ENCODE data around the gene BAHCC1.

The BAHCC1 gene

DNA sequence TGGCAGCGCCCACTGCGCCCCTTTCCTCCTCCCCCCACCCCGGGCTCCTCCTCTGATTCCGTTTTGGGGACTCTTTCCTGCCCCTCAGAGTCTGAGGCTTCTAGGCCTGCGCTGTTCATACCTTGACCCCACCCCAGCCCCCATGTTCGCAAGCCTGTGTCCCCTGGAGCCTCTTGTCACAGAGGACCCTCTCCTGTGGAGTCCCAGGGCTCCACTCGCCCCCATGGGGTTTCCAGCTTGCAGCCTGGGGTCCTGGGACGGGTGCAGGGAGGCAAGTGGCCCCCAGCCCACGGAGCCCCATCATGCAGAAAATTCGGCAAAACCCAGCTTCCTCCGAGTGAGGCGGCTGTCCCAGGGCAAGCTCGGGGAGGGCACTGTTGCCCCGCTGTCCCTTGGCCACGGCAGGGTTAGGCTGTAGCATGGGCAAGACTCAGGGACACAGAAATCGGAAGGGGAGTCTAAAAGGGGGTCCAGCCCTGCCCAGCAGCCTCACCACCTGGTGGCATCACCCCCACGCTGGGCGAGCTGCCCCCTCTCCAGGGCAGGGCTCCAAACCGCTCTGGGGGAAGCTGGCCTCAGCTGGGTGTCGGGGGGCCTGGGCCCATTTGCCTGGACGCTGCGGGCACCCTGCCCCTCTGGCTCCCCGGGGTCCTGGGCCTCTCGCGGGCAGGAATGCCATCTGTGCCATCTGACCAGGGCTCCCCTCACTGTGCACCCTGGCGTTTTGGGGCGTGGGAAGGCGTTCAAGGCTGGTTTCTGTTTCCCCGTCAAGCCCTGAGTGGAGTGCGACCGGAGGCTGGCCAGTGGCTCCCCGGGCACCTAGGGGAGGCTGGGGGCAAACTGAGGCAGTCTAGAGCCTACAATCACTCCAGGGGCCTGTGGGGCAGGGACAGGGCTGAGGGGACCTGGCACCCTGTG, 11.5 kb upstream of the BAHCC1 start:
- H3K36me3 ChIP-seq (ENCODE audit: insufficient read depth) = no peaks in the 10 kb centered on the region
- H3K9ac ChIP-seq = no peak overlapping the region
- H4K20me1 ChIP-seq (ENCODE audit: insufficient read depth) = no peaks in the 10 kb centered on the region
- no peak overlapping the region for H3K27ac ChIP-seq
- H2AFZ ChIP-seq (ENCODE audit: low read depth) = no peak overlapping the region
- H3K4me1 ChIP-seq (ENCODE audit: low read depth, poor library complexity, severe bottlenecking) = no peaks in the 10 kb centered on the region
- H3K4me3 ChIP-seq (IDR thresholded peaks at IDR 0.05; ENCODE audit: insufficient read depth, low read depth, low read length) = no peak overlapping the region
- no peaks in the 10 kb centered on the region for H3K79me2 ChIP-seq (ENCODE audit: insufficient read depth, low read depth)
- no peak overlapping the region for H3K4me2 ChIP-seq
- TF ChIP-seq, protein P1, sequence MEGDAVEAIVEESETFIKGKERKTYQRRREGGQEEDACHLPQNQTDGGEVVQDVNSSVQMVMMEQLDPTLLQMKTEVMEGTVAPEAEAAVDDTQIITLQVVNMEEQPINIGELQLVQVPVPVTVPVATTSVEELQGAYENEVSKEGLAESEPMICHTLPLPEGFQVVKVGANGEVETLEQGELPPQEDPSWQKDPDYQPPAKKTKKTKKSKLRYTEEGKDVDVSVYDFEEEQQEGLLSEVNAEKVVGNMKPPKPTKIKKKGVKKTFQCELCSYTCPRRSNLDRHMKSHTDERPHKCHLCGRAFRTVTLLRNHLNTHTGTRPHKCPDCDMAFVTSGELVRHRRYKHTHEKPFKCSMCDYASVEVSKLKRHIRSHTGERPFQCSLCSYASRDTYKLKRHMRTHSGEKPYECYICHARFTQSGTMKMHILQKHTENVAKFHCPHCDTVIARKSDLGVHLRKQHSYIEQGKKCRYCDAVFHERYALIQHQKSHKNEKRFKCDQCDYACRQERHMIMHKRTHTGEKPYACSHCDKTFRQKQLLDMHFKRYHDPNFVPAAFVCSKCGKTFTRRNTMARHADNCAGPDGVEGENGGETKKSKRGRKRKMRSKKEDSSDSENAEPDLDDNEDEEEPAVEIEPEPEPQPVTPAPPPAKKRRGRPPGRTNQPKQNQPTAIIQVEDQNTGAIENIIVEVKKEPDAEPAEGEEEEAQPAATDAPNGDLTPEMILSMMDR (conservative IDR thresholded peaks at IDR 0.05; ENCODE audit: low read depth, low read length) = no peak
- peaks cover 93% of the 10 kb centered on the region for H3K27me3 ChIP-seq (ENCODE audit: insufficient read depth, low read depth)

DNA sequence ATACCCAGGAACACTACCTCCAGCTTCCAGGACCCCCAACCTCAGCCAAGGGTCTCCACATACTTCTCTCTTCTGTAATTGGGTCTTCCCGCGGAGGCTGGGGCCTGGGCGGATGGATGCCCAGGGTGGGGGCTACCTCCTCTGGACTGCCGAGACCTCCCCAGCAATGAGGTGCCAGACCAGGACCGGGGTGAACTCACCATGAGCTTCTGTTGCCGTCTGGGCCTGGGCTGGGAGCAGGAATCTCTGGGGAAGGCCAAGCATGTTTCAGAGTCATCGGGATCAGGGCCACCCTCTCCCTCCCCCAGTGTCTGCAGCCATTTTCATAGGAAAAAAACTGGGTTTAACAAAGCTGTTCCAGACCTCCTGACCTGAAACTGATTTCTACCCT, 10.3 kb upstream of the BAHCC1 start:
- Histone ChIP-seq H3K27me3 (ENCODE audit: insufficient read depth, low read depth) (peaks cover 96% of the 10 kb centered on the region), H3K4me2 (no peak overlapping the region), H3K4me3 (IDR thresholded peaks at IDR 0.05; ENCODE audit: insufficient read depth, low read depth, low read length) (no peak overlapping the region), H3K9ac (no peak overlapping the region), H4K20me1 (ENCODE audit: insufficient read depth) (no peaks in the 10 kb centered on the region), H3K4me1 (ENCODE audit: low read depth, poor library complexity, severe bottlenecking) (no peaks in the 10 kb centered on the region), H2AFZ (ENCODE audit: low read depth) (no peak overlapping the region), H3K27ac (no peak overlapping the region), H3K36me3 (ENCODE audit: insufficient read depth) (no peaks in the 10 kb centered on the region), H3K79me2 (ENCODE audit: insufficient read depth, low read depth) (no peaks in the 10 kb centered on the region)
- TF ChIP-seq, protein P1 (conservative IDR thresholded peaks at IDR 0.05; ENCODE audit: low read depth, low read length) = no peak

DNA sequence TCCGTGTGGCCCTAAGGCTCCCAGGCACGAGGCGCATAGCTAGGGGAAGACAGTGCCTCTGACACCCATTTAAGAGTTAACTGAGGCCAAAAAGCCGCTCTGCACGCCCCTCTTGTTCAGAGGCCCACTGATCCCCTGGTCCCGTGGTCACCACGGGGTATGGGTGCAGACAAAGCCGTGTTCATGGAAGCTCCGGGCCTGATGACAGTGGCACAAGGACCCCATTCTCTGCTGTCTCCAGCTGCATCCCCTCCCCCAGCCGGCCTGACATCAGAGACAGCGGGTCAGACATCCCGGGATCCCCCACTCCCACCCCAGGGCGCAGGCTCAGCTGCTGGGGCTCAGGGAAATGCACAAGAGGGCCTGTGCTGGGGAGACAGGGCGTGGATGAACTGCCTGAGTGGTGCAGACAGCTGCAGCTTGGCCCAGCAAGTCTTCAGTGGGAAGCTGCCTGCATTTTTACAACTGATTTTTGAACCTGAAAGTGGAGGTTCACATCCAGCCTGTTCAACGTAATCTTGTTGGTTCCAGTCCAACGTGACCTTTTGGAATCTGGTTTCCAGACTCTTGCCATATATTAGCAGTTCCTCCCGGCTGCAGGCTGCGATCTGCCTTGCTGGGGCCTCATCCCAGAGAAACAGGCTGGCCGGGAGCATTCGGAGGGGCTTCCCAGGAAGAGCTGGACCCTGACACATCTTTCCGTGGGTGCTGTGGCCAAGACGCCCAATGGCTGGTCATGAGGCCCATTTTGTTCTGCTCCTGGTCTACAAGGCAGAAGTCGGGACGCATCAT, 9.7 kb upstream of the BAHCC1 start:
- Histone ChIP-seq H3K36me3 (ENCODE audit: insufficient read depth) (no peaks in the 10 kb centered on the region), H3K4me2 (no peak overlapping the region), H2AFZ (ENCODE audit: low read depth) (no peak overlapping the region), H3K27me3 (ENCODE audit: insufficient read depth, low read depth) (peaks cover 97% of the 10 kb centered on the region), H3K4me1 (ENCODE audit: low read depth, poor library complexity, severe bottlenecking) (no peaks in the 10 kb centered on the region), H4K20me1 (ENCODE audit: insufficient read depth) (no peaks in the 10 kb centered on the region), H3K4me3 (IDR thresholded peaks at IDR 0.05; ENCODE audit: insufficient read depth, low read depth, low read length) (no peak overlapping the region), H3K9ac (no peak overlapping the region), H3K79me2 (ENCODE audit: insufficient read depth, low read depth) (no peaks in the 10 kb centered on the region), H3K27ac (no peak overlapping the region)
- TF ChIP-seq, protein P1 (conservative IDR thresholded peaks at IDR 0.05; ENCODE audit: low read depth, low read length) = no peak

DNA sequence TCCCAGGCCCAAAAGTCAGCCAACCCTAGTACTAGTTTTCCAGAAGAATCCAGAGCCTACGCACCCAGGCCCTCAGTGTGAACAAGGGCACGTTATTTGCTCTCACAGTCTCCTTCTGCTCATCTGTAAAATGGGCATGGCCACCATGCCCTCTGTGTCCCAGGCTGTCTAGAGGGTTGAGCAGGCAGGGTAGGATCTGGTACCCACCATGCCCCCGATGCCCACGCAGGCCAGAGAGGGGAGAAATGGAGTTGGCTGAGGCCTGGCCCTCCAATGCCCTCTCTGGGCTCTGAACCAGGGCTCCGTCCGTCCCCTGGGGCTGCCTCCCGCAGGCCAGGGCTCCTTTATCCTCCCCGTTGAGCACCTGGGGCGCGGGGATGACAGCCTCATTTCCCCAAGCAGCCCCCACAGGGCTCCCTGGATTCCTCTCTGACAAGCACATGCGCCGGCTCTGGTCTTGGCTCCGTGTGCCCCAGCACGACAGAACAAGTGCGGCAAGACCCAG, 9.1 kb upstream of the BAHCC1 start:
- TF ChIP-seq, protein P1 (conservative IDR thresholded peaks at IDR 0.05; ENCODE audit: low read depth, low read length) = no peak
- no peaks in the 10 kb centered on the region for H3K79me2 ChIP-seq (ENCODE audit: insufficient read depth, low read depth)
- H3K27ac ChIP-seq = no peak overlapping the region
- no peak overlapping the region for H3K4me2 ChIP-seq
- peaks cover 97% of the 10 kb centered on the region for H3K27me3 ChIP-seq (ENCODE audit: insufficient read depth, low read depth)
- H3K4me1 ChIP-seq (ENCODE audit: low read depth, poor library complexity, severe bottlenecking) = no peaks in the 10 kb centered on the region
- no peak overlapping the region for H2AFZ ChIP-seq (ENCODE audit: low read depth)
- H3K9ac ChIP-seq = no peak overlapping the region
- no peak overlapping the region for H3K4me3 ChIP-seq (IDR thresholded peaks at IDR 0.05; ENCODE audit: insufficient read depth, low read depth, low read length)
- H3K36me3 ChIP-seq (ENCODE audit: insufficient read depth) = no peaks in the 10 kb centered on the region
- no peaks in the 10 kb centered on the region for H4K20me1 ChIP-seq (ENCODE audit: insufficient read depth)
